ENCODE results near the gene CAMK1D.

GRCh38 chr10:12479924-12480323, 130.6 kb downstream of the CAMK1D start:
- TF ChIP-seq, protein P1, sequence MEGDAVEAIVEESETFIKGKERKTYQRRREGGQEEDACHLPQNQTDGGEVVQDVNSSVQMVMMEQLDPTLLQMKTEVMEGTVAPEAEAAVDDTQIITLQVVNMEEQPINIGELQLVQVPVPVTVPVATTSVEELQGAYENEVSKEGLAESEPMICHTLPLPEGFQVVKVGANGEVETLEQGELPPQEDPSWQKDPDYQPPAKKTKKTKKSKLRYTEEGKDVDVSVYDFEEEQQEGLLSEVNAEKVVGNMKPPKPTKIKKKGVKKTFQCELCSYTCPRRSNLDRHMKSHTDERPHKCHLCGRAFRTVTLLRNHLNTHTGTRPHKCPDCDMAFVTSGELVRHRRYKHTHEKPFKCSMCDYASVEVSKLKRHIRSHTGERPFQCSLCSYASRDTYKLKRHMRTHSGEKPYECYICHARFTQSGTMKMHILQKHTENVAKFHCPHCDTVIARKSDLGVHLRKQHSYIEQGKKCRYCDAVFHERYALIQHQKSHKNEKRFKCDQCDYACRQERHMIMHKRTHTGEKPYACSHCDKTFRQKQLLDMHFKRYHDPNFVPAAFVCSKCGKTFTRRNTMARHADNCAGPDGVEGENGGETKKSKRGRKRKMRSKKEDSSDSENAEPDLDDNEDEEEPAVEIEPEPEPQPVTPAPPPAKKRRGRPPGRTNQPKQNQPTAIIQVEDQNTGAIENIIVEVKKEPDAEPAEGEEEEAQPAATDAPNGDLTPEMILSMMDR (IDR thresholded peaks at IDR 0.05), result no peak
- TF ChIP-seq POLR2AphosphoS5 (IDR thresholded peaks at IDR 0.05), result no peak

Measured in breast epithelium (tissue), 3 donors.